NCI-H345 treated with DMSO at 0.1 percent for 48 hours (cell line): ENCODE results near the gene CCL17.
"Not testable (repeated sequence)": the region's sequence is repeated elsewhere in the genome, so short reads cannot be mapped to it uniquely, and the experiment has no call there.

Experiments
- DNase-seq: peaks from one replicate; lab custom pipeline; 2025; ENCODE audit not compliant: unreplicated experiment; lab: John Stamatoyannopoulos, UW

Gene CCL17

DNA sequence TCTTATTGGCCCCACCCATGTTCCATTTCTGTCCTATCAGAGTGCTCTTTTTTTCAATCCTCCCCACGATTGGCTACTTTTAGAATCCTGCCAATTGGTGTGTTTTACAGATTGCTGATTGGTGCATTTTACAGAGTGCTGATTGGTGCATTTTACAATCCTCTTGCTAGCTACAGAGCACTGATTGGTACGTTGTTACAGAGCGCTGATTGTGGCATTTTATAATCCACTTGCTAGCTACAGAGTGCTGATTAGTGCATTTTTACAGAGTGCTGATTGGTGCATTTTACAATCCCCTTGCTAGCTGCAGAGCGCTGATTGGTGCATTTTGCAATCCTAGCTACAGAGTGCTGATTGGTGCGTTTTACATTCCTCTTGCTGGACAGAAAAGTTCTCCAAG lies 9.5 kb upstream of the CCL17 start:
- no peak for DNase-seq

- no peak for DNase-seq
These were observed 7.8 kb upstream of the CCL17 start for GRCh38 chr16:57396786-57397185.

GRCh38 chr16:57397493-57397892 lies 7.1 kb upstream of the CCL17 start:
- not testable (repeated sequence) for DNase-seq

- no peak for DNase-seq
These were observed 2.5 kb upstream of the CCL17 start for GRCh38 chr16:57401943-57402640.

DNA sequence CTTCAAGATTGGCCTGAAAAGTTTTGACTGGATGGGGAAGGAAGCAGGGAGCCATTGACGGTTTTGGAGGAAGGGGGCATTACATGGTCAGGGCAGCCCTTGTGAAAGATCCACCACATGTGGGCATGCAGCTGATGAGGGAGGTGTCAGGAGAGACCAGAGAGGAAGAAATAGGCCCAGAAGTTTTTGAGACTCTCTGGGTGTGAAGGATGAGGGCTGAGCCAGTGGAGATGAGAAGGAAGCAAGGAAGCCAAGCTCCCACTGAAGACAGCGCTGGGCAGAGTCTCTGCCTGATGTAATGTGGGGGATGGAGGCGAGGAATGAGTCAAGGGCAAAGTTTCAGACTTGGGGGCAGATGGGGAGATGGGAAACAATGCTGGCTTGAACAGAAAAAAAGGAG lies 530 bp downstream of the CCL17 start:
- no peak for DNase-seq

DNA sequence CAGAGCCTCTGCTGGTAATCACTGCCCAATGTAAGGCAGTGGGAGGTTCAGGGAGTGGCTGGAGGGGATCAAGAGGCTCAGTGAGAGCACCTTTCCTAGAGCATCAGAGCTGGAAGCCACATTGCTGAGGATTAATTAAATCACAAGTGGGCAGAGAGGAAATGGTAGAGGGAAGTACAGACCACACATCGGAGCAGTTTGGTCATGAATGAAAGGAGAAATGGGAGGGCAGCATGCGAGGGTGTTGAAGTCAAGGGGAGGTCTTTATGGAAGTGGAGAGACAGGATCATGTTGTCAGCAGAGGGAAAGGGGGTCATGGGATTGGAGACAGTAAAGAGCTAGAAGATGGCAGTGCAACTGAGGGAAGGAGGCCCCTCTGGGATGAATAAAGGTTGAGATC lies 2.3 kb downstream of the CCL17 start:
- no peak for DNase-seq

DNA sequence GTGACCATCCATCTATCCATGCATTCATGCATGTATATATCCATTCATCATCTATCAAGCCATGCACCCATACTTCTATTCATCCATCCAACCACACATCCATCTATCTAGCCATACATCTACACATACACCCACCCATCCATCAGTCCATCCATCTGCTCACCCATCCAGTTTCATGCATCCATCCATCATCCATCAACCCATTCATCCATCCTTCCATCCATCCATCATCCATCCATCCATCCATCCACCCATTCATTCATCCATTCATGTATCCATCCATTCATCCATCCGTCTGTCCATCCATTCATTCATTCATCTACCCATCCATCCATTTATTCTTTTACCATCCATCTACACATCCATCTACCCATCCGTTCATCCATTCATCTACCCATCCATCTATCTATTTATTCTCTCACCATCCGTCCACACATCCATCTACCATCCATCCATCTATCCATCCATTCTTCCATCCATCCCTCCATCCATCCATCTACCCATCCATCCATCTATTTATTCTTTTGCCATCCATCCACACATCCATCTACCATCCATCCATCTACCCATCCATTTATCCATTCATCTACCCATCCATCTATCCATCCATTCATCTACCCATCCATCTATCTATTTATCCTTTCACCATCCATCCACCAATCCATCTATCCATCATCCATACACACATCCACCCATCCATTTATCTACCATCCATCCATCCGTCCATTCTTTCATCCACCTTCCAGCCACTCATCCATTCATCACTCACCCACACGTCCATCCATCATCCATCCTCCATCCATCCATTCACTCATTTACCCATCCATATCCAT lies 3.2 kb downstream of the CCL17 start:
- DNase-seq: no peak

GRCh38 chr16:57409065-57409464 lies 4.5 kb downstream of the CCL17 start:
- DNase-seq: no peak

DNA sequence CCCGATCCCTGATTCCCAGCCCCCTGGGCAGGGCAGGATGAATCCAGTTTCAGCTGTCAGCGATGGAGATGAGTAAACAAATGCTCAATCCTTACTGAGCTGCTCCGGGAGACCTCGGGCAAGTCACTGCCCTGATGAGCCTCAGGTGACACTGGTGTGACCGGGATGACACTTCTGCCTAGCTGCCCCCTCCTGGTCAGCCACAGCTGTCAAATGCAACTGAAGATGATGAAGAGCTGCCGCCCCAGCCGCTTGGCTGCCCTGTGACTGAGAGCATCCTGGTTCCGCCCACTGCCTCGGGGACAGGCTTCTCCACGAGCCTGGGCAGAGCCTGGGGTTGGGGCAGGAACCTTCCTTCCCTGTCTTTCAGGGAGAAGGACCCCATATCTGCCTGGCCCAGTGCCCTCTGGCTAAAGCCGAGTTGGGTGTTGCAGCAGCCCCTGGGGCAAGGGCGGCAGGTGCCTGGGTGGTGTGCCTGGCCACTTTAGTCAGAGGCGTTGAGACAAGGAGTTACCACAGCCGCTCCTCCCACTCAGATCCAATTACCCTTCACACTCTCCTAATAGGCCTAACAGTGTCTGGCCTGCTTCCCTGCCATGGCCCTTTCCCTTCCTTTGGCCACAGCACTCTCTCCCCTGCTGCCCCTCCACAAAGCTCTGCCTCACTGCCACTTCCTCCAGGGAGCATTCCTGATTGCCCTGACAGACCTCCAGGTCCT lies 5.5 kb downstream of the CCL17 start:
- no peak for DNase-seq

DNA sequence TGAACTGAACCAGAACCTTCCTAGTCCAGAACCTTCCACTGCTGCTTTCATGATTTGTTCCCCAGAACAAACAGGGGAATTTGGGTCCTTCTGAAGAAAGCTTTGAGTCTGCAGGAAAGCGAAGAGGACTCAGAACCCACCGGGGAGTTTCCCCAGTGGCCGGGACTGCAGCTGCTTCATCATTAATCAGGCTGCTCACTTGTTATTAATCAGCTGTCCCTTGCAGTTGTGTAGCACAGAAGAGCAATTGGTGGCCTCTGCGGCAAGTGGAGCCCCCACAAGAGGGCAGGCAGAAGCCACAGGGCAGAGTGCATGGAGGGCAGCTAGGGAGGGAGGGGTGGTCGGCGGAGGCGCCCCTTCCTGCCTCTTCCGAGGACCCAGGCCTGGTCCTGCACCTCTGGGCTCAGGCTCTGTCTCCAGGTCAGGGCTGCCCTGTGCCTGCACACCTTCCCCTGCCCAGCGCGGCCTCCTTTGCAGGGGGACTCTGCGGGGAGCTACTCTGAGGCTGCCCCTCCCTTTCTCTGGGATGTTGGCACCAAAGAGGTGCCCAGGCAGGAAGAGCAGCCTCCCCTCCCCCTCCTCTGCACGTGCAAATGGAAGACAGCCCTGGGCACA lies 6.9 kb downstream of the CCL17 start:
- no peak for DNase-seq

DNA sequence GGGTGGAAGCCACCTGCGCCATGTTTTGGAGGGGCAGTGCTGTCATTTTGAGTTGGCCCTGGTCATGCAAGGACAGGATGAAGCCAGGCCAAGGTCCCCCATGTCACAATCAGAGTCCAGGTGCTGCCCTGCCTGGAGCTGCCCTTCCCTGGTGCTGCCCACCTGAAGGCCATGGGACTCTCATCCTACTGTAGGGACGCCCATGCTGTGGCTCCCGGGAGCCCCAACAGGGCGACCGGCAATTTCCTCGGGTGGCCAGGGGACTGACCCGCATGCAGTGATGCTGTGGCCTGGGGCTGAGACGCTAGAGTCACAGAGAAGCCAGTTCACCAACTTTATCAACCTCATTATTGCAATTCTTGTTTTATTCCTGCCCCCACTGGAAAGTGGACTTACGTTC lies 8.0 kb downstream of the CCL17 start:
- DNase-seq: no peak

DNA sequence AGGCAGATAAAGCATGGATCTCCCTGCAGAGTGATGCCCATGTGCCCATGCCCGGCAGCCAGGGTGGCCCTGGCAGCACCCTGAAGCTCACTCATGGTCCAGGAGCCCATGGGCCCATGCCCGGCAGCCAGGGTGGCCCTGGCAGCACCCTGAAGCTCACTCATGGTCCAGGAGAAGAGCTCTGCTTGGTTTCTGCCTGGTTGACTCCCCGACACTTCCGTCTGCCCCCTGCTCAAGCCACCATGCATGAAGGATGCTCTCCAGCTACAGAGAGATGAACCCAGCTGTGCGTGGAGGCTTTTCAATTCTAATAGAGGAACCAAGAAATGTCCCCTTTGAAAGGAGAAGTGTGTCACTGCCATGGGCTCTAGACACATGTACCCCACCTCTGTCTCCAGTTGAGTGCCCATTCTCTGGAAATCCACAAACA lies 8.7 kb downstream of the CCL17 start:
- no peak for DNase-seq

- DNase-seq: no peak
These were observed 9.2 kb downstream of the CCL17 start for GRCh38 chr16:57413733-57414132.

- no peak for DNase-seq
These were observed 11.5 kb downstream of the CCL17 start for GRCh38 chr16:57416084-57416483.

DNA sequence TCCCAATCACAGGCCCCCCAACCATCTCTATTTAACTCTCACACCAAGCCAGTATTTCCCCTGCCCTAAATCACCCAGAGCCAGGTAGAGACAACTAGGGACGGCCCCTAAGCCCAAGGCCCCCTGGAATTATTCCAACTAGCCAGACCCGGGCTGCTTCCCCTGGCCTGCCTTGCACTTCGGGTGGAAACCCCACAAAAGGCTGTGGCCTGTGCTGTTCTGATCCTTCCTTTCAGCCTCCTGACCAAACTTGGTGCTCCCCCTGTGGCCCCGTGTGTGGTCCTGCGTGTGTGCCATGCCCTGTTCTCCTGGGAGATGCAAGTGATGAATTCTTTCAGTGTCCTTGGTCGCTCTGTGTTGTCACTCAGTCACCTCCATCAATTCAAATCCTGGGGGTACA lies 14.9 kb downstream of the CCL17 start:
- DNase-seq: no peak

DNA sequence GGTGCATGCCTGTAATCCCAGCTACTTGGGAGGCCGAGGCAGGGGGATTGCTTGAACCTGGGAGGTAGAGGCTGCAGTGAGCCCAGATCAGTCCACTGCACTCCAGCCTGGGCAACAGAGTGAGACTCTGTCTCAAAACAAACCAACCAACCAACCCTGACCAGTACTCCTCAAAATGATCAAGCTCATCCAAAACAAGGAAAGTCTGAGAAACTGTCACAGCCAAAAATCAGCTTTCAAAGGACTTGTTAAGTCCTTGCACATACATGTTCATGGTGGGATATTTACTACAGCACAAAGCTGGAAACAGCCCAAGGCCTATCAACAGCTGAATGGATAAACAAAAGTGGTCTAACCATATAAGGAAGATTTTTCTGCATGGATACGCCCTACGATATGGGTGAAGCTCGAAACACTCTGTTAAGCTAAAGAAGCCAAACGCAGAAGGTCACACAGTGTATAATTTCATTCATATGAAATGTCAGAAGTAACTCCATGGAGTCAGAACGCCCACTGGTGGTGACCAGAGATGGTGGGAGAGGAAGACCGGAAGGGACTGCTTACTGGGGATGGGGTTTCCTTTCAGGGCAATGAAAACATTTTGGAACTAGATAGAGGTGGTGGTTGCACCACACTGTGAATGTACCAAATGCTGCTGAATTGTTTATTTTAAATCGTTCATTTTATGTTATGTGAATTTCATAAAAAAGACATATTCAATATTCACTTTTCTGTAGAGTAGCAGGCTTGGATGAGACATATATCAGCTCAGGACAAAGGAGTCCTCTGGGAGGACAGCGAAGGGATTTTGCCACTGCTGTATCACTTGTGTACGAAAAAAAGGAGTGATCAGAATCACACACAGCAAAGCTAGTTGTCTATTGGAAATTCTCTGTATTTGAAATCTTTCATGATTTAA lies 17.7 kb downstream of the CCL17 start:
- DNase-seq: no peak

DNA sequence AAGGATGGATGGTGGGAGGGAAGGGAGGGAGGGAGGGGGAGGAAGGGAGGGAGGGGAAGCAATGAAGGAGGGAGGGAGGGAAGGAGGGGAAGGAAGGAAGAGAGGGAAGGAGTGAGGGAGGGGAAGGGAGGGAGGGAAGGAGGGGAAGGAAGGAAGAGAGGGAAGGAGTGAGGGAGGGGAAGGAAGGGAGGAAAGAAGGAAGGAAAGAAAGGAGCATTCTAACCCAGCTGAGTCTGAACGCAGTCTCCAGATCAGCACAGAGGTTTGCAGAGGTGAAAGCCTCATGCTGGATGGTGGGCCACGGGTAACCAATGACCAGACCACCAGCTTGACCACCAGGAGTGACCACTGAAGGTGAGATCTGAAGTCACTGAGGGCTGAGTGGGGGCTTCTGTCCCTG lies 18.6 kb downstream of the CCL17 start:
- DNase-seq: no peak

GRCh38 chr16:57424583-57424982 lies 20.0 kb downstream of the CCL17 start:
- no peak for DNase-seq

DNA sequence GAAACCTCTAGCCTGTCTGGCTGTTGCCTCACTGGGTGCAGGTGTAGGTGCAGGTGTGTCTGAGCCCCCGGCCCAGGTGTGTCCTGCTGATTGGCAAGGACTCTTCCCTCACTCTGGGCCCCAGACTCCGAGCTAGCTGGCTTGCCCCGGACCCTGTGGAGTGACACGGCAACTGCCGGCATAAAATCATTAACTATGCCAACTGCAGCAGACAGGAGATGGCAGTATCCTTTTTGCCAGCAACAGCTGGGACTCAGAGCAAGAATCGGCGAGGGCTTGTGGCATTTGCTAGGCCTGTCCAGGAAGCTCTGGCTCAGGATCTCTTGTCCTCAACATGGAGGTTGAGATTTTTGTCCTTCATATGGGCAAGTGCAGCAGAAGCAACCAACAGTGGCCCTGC lies 21.8 kb downstream of the CCL17 start:
- DNase-seq: no peak

GRCh38 chr16:57427307-57427706 lies 22.7 kb downstream of the CCL17 start:
- no peak for DNase-seq
